GM12874 (cell line): Measurements from ENCODE around the gene ABCG2.

Source experiments
- CTCF ChIP-seq: IDR thresholded peaks from 2 replicates; pipeline ENCODE4 v1.5.1; 2011; ENCODE audit warnings: low read depth, mild to moderate bottlenecking, control low read depth, low read length, moderate library complexity; ENCODE audit not compliant: insufficient read depth

Gene ABCG2

GRCh38 chr4:88062843-88063242 is 95.6 kb downstream of the ABCG2 start:
- TF ChIP-seq CTCF = no peak

GRCh38 chr4:88062311-88062710 is 96.1 kb downstream of the ABCG2 start:
- no peak for TF ChIP-seq CTCF

GRCh38 chr4:88060431-88060830 is 98.0 kb downstream of the ABCG2 start:
- no peak for TF ChIP-seq CTCF

GRCh38 chr4:88059766-88060165 is 98.7 kb downstream of the ABCG2 start:
- no peak for TF ChIP-seq CTCF

- TF ChIP-seq CTCF = no peak
These were observed 100.1 kb downstream of the ABCG2 start for GRCh38 chr4:88058295-88058694.

- TF ChIP-seq CTCF = peak; percentile 14; the same call in 1 of the 2 replicates
These were observed 103.5 kb downstream of the ABCG2 start for GRCh38 chr4:88054901-88055300.

- no peak for TF ChIP-seq CTCF
These were observed 104.2 kb downstream of the ABCG2 start for GRCh38 chr4:88054229-88054628.

- TF ChIP-seq CTCF = no peak
These were observed 113.4 kb downstream of the ABCG2 start for GRCh38 chr4:88045021-88045420.
